Upper lobe of right lung (tissue), 1 donor: ENCODE results near the gene TBC1D13. TPM values are rescaled to one million over a fixed set of nuclear protein-coding genes. Genes with fewer than 3 reads are reported as not detected.
"Not testable (repeated sequence)": the region's sequence is repeated elsewhere in the genome, so short reads cannot be mapped to it uniquely, and the experiment has no call there.

Experiments used
- ATAC-seq: fragments of 200-7000 bp; cut with Tn5 transposase; one replicate; pipeline ENCODE4 v1.9.1; 2020; ENCODE audit warnings: mild to moderate bottlenecking, moderate library complexity
- DNase-seq: peaks from one replicate; pipeline ENCODE4 v3.0.0-alpha.2; 2020
- H3K27ac ChIP-seq: fragments of 200-600 bp; one replicate; pipeline ENCODE4 v1.8.0; 2022
- H3K27me3 ChIP-seq: fragments of 200-600 bp; one replicate; pipeline ENCODE4 v1.8.0; 2022; ENCODE audit warnings: mild to moderate bottlenecking
- H3K36me3 ChIP-seq: fragments of 200-600 bp; one replicate; pipeline ENCODE4 v1.8.0; 2022
- H3K4me1 ChIP-seq: fragments of 200-600 bp; one replicate; pipeline ENCODE4 v1.8.0; 2022
- H3K4me3 ChIP-seq: fragments of 200-600 bp; one replicate; pipeline ENCODE4 v1.8.0; 2022; ENCODE audit warnings: mild to moderate bottlenecking
- H3K9me3 ChIP-seq: fragments of 200-600 bp; one replicate; pipeline ENCODE4 v1.8.0; 2022
- CTCF ChIP-seq: fragments of 200-600 bp; IDR thresholded peaks from one replicate; pipeline ENCODE4 v1.8.0; 2022; ENCODE audit warnings: antibody characterized with exemption
- intact Hi-C: fragments of 100-400 bp; cut with DNase I; formaldehyde crosslinking; loops from one replicate; pipeline ENCODE4 v1.11.0; 2022
- total RNA-seq: library from RNA; stranded (reverse); fragmentation: NEBNext Ultra II Directional; extraction: Animal tissue kit (Norgen Biotek cat#: 25700); gene quantifications from one replicate; pipeline ENCODE4 v1.2.1, GENCODE V29; 2021
- donor health status: DM: no; HTN: yes; CAD: no; lungs with severe emphysema.

TBC1D13 gene
- total RNA-seq, 1 donor from 2014 or later = 27.1 TPM

- no peak overlapping the region for H3K27ac ChIP-seq
- no peak for TF ChIP-seq CTCF
- peaks cover 10% of the 10 kb centered on the region for H3K4me1 ChIP-seq
- H3K27me3 ChIP-seq = no peaks in the 10 kb centered on the region
- intact Hi-C loops = no loop called here
- no peak for ATAC-seq
- no peak overlapping the region for H3K4me3 ChIP-seq
- H3K9me3 ChIP-seq = no peaks in the 10 kb centered on the region
- peaks cover 46% of the 10 kb centered on the region for H3K36me3 ChIP-seq
- no peak for DNase-seq
These were observed 3.5 kb downstream of the TBC1D13 start for GRCh38 chr9:128790536-128790935.

GRCh38 chr9:128792134-128792533 is 5.1 kb downstream of the TBC1D13 start:
- Histone ChIP-seq H3K36me3 (peaks cover 62% of the 10 kb centered on the region), H3K27ac (no peak overlapping the region)
- ATAC-seq = no peak

GRCh38 chr9:128792978-128793686 is 6.1 kb downstream of the TBC1D13 start:
- Histone ChIP-seq H3K9me3 (no peaks in the 10 kb centered on the region), H3K36me3 (peaks cover 72% of the 10 kb centered on the region), H3K4me3 (no peak overlapping the region), H3K4me1 (peaks cover 5% of the 10 kb centered on the region), H3K27ac (no peak overlapping the region), H3K27me3 (no peaks in the 10 kb centered on the region)
- no peak for DNase-seq
- no peak for ATAC-seq
- TF ChIP-seq CTCF = no peak
- intact Hi-C loops = no loop called here

More at GRCh38 chr9:128792134-128792533, 5.1 kb downstream of the TBC1D13 start:
- no peak for DNase-seq
- Histone ChIP-seq H3K4me1 (peaks cover 10% of the 10 kb centered on the region), H3K27me3 (no peaks in the 10 kb centered on the region), H3K9me3 (no peaks in the 10 kb centered on the region), H3K4me3 (no peak overlapping the region)
- intact Hi-C loops = no loop called here
- TF ChIP-seq CTCF = no peak

- DNase-seq, H3K27me3 ChIP-seq, H3K4me3 ChIP-seq, intact Hi-C loops, H3K4me1 ChIP-seq, ATAC-seq, H3K9me3 ChIP-seq, H3K27ac ChIP-seq: not testable (repeated sequence)
- peaks cover 90% of the 10 kb centered on the region for H3K36me3 ChIP-seq
These were observed 7.9 kb downstream of the TBC1D13 start for GRCh38 chr9:128794961-128795360.

- no peaks in the 10 kb centered on the region for H3K9me3 ChIP-seq
- H3K4me3 ChIP-seq = no peak overlapping the region
- DNase-seq (no peak), ATAC-seq (no peak)
- no peak overlapping the region for H3K27ac ChIP-seq
- no peaks in the 10 kb centered on the region for H3K27me3 ChIP-seq
- TF ChIP-seq CTCF = no peak
- no peaks in the 10 kb centered on the region for H3K4me1 ChIP-seq
- peaks cover 86% of the 10 kb centered on the region for H3K36me3 ChIP-seq
- intact Hi-C loops = no loop called here
These were observed 11.8 kb downstream of the TBC1D13 start for GRCh38 chr9:128798896-128799295.

- TF ChIP-seq CTCF = no peak
- peaks cover 84% of the 10 kb centered on the region for H3K36me3 ChIP-seq
- intact Hi-C loops = no loop called here
- DNase-seq = no peak
- no peak overlapping the region for H3K27ac ChIP-seq
- ATAC-seq = no peak
- H3K4me3 ChIP-seq = no peak overlapping the region
- H3K9me3 ChIP-seq = no peaks in the 10 kb centered on the region
- H3K27me3 ChIP-seq = no peaks in the 10 kb centered on the region
- no peaks in the 10 kb centered on the region for H3K4me1 ChIP-seq
These were observed 13.0 kb downstream of the TBC1D13 start for GRCh38 chr9:128800061-128800460.
